ENCODE results near the gene POLD1. TPM values are rescaled to one million over a fixed set of nuclear protein-coding genes. Genes with fewer than 3 reads are reported as not detected.

Gene POLD1
- 25.5 and 33.4 TPM in 2 replicates for total RNA-seq

DNA sequence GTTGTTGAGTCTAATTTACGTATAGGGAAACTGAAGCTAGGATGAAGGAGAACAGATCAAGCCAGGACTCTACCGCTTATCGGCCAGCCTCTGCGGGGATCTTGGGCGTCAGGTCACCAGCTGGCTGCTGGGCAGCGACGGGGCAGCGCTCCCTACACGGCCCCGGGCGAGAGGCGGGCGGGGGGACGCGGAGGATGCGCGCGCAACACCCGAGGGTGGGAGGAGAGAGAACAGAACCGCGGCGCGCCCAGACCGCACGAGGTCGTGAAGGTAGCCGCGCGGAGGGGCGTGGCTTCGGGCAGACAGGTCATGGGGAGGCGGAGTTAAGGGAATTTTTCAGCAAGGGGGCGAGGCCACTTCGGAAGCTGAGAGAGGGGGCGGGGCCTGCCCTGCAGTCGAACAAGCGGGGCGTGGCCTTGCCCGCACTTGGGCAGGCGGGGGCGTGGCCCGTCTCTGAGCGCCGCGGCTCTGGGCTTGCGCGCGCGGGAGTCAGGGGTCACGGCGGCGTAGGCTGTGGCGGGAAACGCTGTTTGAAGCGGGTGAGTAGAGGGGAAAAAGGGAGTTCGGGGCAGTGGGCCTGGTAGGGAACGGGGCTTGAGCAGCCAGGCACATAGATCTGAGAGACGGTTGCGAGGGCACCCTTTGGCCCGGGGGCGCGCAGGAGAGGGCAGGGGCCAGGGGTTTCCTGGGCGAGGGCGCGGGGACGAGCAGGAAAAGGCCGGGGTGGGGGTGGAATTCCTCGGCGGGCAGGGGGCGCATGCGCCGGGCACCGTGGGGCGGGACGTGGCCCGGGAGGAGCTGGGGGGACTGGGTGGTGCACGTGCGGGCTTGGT lies at the start of gene POLD1:
POLD1 (plus strand) TSS at position 496 of the 833 bp plus-strand sequence. CDS start 14,505 bp downstream, outside the sequence.

DNA sequence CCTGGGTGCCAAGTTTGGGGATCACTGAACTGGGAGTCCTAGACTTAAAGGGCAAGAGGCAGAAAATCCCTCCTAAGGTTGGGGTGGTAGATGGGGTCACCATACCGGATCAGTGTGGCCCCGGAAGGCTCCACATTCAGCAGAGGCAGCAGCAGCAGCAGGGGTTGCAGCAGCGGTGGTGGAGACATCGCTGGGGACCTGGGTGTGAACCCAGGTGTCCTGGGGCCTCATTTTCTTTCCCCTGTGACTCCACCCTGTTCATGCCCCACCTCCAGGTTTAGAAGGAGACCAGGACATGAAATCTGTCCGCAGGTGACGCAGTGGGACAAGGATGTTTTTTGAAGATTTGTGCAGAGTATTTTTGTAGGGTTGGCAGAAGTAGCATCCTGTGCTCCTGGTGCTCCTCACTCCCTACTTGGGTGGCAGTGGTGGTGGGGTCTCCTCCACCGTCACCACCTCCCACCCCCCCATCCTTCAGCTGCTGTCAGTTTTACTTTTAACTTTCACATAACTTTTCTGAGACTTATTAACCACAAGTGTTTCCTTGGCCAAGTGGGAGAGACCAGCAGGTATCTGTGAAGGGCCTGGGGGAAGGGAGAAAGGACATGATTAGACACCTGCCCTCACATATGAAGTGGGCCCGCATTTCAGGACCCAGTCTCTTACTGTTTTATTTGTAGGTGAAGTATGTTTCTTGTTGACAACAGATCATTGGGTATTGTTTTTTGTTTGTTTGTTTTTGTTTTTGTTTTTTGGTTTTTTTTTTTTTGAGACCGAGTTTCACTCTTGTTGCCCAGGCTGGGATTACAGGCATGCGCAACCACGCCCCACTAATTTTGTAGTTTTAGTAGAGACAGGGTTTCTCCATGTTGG lies 18.5 kb upstream of the POLD1 start, which contains the start of gene NAPSA:
NAPSA (minus strand) TSS at position 206 of the 873 bp plus-strand sequence; CDS start at position 188, 18 bp downstream.

DNA sequence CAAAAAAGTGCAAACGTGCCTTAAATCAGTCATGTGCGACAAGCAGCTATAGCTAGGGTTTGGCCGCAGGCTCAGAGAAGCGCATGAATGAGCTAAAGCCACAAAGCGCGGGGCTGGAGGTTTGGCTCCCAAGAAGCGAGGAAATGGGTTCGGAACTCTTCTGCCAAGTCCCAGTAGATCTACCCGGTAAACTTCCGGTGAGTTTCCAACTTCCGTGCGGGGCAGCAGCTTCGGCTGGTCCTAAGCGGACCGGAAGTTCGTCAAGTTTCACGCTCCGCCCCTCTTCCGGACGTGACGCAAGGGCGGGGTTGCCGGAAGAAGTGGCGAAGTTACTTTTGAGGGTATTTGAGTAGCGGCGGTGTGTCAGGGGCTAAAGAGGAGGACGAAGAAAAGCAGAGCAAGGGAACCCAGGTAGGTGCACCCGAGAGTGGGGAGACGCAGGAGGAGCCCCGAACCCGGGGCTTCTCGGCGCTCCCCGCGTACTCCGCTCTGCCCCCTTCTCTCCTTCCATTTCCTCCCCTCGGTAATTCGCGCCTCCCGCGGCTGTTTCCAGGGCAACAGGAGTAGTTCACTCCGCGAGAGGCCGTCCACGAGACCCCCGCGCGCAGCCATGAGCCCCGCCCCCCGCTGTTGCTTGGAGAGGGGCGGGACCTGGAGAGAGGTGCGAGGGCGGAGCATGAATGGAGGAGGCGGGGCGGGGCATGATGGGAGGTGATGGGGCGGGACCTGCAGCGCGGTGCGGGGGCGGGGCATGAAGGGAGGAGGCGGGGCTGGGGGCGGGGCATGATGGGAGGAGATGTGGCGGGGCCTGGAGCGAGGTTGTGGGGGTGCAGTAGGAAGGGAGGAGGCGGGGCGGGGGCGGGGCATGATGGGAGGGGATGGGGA lies 7.7 kb upstream of the POLD1 start, which contains the start of gene NR1H2:
NR1H2 (plus strand) TSS at position 292 of the 885 bp plus-strand sequence. CDS start 1,149 bp downstream, outside the sequence.

DNA sequence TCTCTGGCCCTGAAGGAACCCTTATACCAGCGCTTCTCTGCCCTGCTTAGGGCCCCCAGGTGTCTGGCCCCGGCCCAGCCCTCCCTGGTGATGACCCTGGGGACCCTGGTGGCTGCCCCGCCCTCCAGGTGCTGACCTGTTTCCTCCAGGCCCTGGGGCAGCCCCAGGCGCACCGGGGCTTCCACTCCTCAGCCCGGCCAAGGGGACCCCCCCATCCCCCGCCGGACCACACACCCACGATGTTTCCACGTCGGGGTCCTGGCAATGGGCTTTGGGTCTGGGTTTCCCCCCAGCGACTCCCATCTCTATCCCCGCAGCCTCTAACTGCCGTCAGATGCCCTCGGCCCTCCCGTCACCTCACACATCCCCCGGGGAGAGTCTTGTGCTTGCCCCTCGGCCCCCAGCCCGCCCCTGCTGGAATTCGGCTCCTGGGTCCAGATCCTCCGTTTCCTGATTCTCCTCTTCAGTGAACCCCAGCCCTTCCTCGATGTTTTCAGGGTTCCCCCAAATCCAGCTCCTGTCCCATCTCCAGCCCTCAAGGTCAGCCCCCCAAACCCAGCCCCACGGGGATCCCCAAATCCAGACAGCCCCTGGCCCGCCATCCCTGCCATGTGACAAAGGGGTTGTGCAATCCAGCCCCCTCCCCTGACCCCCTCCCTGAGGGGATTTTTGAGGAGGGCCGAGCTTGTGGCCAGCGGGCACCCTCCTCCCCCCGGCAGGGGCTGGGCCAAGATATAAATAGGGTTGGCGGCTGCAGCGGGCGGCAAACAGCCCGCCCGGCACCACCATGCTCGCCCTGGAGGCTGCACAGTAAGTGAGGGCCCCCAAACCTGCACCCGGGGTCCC lies 34.3 kb downstream of the POLD1 start, which contains the start of gene SPIB:
SPIB (plus strand) TSS at position 763 of the 846 bp plus-strand sequence; CDS start at position 788, 25 bp downstream.

DNA sequence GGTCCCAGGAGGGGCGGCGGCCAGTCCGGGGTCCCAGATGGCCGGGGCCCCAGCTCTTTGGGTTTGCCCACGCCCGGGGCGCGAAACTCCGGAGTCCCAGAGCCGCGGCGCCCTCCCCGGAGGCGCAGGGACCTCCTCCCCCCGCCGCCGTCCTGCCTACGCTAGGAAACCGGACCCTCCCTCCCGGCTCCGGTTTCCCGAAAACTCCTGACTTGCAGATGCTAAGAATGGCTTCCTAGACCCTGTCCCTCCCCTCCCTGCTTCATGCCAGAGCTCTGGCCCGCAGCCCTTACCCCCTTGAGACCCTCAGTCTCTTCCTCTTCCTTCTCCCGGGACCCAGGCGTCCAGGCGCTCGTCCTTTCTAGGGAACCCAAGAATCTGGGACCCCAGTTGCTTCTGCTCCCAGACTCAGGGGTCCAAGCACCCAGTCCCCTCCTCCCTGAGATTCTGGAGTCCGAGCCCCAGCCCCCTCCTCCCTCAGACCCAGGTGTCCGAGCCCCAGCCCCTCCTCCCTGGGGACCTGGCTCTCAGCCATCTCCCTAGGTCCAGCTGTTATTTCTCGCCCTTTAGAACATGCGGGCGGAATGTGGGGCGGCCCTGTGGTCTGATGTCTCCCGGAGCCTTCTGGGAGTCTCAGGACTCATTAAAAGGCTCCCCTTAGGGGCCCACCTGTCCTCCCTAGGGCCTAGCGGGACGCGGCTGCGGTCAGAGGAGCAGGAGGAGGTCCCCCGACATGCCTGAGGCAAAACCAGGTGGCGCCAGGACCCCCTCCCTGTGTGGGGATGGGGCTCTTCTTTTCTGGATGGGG lies 48.3 kb downstream of the POLD1 start, which contains the start of gene MYBPC2:
MYBPC2 (plus strand) TSS at position 672 of the 808 bp plus-strand sequence; CDS start at position 734, 62 bp downstream.

Other genes starting within 250 kb of the POLD1 start
- gene IZUMO2, start 221.1 kb upstream of the POLD1 start, total RNA-seq = 0.65 TPM in 1 of 2 replicates, not detected in the other
- 0.65 TPM in 1 of 2 replicates, not detected in the other for gene MYH14, start 180.7 kb upstream of the POLD1 start, total RNA-seq
- 0.08 and 0.26 TPM in 2 replicates for gene KCNC3, start 55.0 kb upstream of the POLD1 start, total RNA-seq
- 2.8 TPM in 1 of 2 replicates, not detected in the other for gene NAPSA, start 18.7 kb upstream of the POLD1 start, total RNA-seq
- 61.9 and 74.3 TPM in 2 replicates for gene NR1H2, start 7.9 kb upstream of the POLD1 start, total RNA-seq
- not detected in 2 replicates for gene SPIB, start 34.6 kb downstream of the POLD1 start, total RNA-seq
- gene MYBPC2, start 48.5 kb downstream of the POLD1 start, total RNA-seq = 0.64 TPM in 1 of 2 replicates, not detected in the other
- gene EMC10, start 92.2 kb downstream of the POLD1 start, total RNA-seq = 53.7 and 124 TPM in 2 replicates
- 0.24 and 0.52 TPM in 2 replicates for gene GARIN5A, start 92.5 kb downstream of the POLD1 start, total RNA-seq
- gene JOSD2, start 126.8 kb downstream of the POLD1 start, total RNA-seq = 57.5 and 61.9 TPM in 2 replicates
- not detected in 2 replicates for gene ASPDH, start 129.6 kb downstream of the POLD1 start, total RNA-seq
- 0.39 and 1.6 TPM in 2 replicates for gene LRRC4B, start 184.1 kb downstream of the POLD1 start, total RNA-seq

All from epithelial cell of alveolus of lung (primary cell).